MG63 (cell line): ENCODE data around the gene NUP188. TPM values are rescaled to one million over a fixed set of nuclear protein-coding genes. Genes with fewer than 3 reads are reported as not detected.
A peak's percentile ranks its signal among the peaks of the same experiment; 100 is the strongest.

ENCODE experiments used
- DNase-seq: peaks from one replicate; pipeline ENCODE4 v3.0.0-alpha.2; 2020
- H3K27me3 ChIP-seq: fragments of 250-450 bp; sonication (Bioruptor Pico); 2 replicates; pipeline ENCODE4 v1.5.1; 2020; ENCODE audit warnings: mild to moderate bottlenecking, moderate library complexity
- H3K36me3 ChIP-seq: fragments of 250-450 bp; sonication (Bioruptor Pico); 2 replicates; pipeline ENCODE4 v1.5.1; 2020; ENCODE audit warnings: mild to moderate bottlenecking, moderate library complexity
- H3K4me3 ChIP-seq: fragments of 250-450 bp; sonication (Bioruptor Pico); 2 replicates; pipeline ENCODE4 v1.5.1; 2020; ENCODE audit warnings: mild to moderate bottlenecking, moderate library complexity
- H3K9me3 ChIP-seq: fragments of 250-450 bp; sonication (Bioruptor Pico); 2 replicates; pipeline ENCODE4 v1.5.1; 2020; ENCODE audit warnings: mild to moderate bottlenecking, moderate library complexity
- total RNA-seq: library from RNA; depleted of rRNA; stranded (reverse); fragments of >200 nt; shearing (Covaris generic); gene quantifications from 2 replicates; pipeline ENCODE4 v1.2.3, GENCODE V29; 2014; ENCODE audit warnings: low replicate concordance; rRNA removed

The NUP188 gene
- total RNA-seq = 14.5 and 22.4 TPM in 2 replicates

- Histone ChIP-seq H3K27me3 (no peaks in the 10 kb centered on the region), H3K36me3 (peaks cover 17% of the 10 kb centered on the region), H3K4me3 (peak within 1 kb of the TSS; percentile 92), H3K9me3 (no peaks in the 10 kb centered on the region)
- DNase-seq = peak; percentile 93
Observed at GRCh38 chr9:128947527-128948301, at the start of gene NUP188, which contains the start of gene DOLK. TSS of gene NUP188 (plus strand) at chr9:128947699. CDS start at chr9:128947720, 21 bp downstream. TSS of gene DOLK (minus strand) at chr9:128947603. CDS start at chr9:128947303, 300 bp downstream.

- peaks cover 18% of the 10 kb centered on the region for H3K36me3 ChIP-seq
- no peak for DNase-seq
Observed at GRCh38 chr9:128898382-128898781, 49.1 kb upstream of the NUP188 start.

GRCh38 chr9:128898845-128899565 is 48.5 kb upstream of the NUP188 start:
- no peak for DNase-seq
- Histone ChIP-seq H3K36me3 (peaks cover 13% of the 10 kb centered on the region), H3K9me3 (no peaks in the 10 kb centered on the region)

More at GRCh38 chr9:128898382-128898781, 49.1 kb upstream of the NUP188 start:
- no peak overlapping the region for H3K4me3 ChIP-seq
- no peaks in the 10 kb centered on the region for H3K9me3 ChIP-seq
- H3K27me3 ChIP-seq = no peaks in the 10 kb centered on the region

GRCh38 chr9:128899566-128900322 is 47.8 kb upstream of the NUP188 start:
- Histone ChIP-seq H3K4me3 (no peak overlapping the region), H3K9me3 (no peaks in the 10 kb centered on the region), H3K27me3 (no peaks in the 10 kb centered on the region), H3K36me3 (peaks cover 12% of the 10 kb centered on the region)
- DNase-seq = no peak

More at GRCh38 chr9:128898845-128899565, 48.5 kb upstream of the NUP188 start:
- Histone ChIP-seq H3K4me3 (no peak overlapping the region), H3K27me3 (no peaks in the 10 kb centered on the region)

- Histone ChIP-seq H3K27me3 (no peaks in the 10 kb centered on the region), H3K4me3 (no peak overlapping the region), H3K9me3 (no peaks in the 10 kb centered on the region), H3K36me3 (peaks cover 11% of the 10 kb centered on the region)
- no peak for DNase-seq
Observed at GRCh38 chr9:128901379-128901778, 46.1 kb upstream of the NUP188 start.

- Histone ChIP-seq H3K27me3 (no peaks in the 10 kb centered on the region), H3K9me3 (no peaks in the 10 kb centered on the region), H3K36me3 (peaks cover 6% of the 10 kb centered on the region), H3K4me3 (no peak overlapping the region)
- DNase-seq = no peak
Observed at GRCh38 chr9:128901822-128902221, 45.7 kb upstream of the NUP188 start.

- Histone ChIP-seq H3K4me3 (no peak overlapping the region), H3K27me3 (no peaks in the 10 kb centered on the region), H3K9me3 (no peaks in the 10 kb centered on the region), H3K36me3 (peaks cover 6% of the 10 kb centered on the region)
- no peak for DNase-seq
Observed at GRCh38 chr9:128902351-128903078, 45.0 kb upstream of the NUP188 start.

GRCh38 chr9:128903079-128903461 is 44.4 kb upstream of the NUP188 start:
- H3K9me3 ChIP-seq = no peaks in the 10 kb centered on the region
- H3K4me3 ChIP-seq = no peak overlapping the region
- peaks cover 10% of the 10 kb centered on the region for H3K36me3 ChIP-seq
- H3K27me3 ChIP-seq = no peaks in the 10 kb centered on the region
- no peak for DNase-seq

- H3K4me3 ChIP-seq = no peak overlapping the region
- H3K36me3 ChIP-seq = peaks cover 14% of the 10 kb centered on the region
- H3K27me3 ChIP-seq = no peaks in the 10 kb centered on the region
- H3K9me3 ChIP-seq = no peaks in the 10 kb centered on the region
- DNase-seq = no peak
Observed at GRCh38 chr9:128903871-128904620, 43.5 kb upstream of the NUP188 start.

GRCh38 chr9:128905964-128906363 is 41.5 kb upstream of the NUP188 start:
- Histone ChIP-seq H3K4me3 (no peak overlapping the region), H3K9me3 (no peaks in the 10 kb centered on the region), H3K36me3 (peaks cover 22% of the 10 kb centered on the region), H3K27me3 (no peaks in the 10 kb centered on the region)
- DNase-seq = no peak

GRCh38 chr9:128906741-128907140 is 40.8 kb upstream of the NUP188 start:
- H3K4me3 ChIP-seq = no peak overlapping the region
- H3K27me3 ChIP-seq = no peaks in the 10 kb centered on the region
- H3K9me3 ChIP-seq = no peaks in the 10 kb centered on the region
- peaks cover 24% of the 10 kb centered on the region for H3K36me3 ChIP-seq
- DNase-seq = no peak

- no peaks in the 10 kb centered on the region for H3K9me3 ChIP-seq
- peaks cover 32% of the 10 kb centered on the region for H3K36me3 ChIP-seq
- H3K27me3 ChIP-seq = no peaks in the 10 kb centered on the region
- H3K4me3 ChIP-seq = no peak overlapping the region
- DNase-seq = no peak
Observed at GRCh38 chr9:128908372-128908771, 39.1 kb upstream of the NUP188 start.

GRCh38 chr9:128909859-128910258 is 37.6 kb upstream of the NUP188 start:
- DNase-seq = no peak
- Histone ChIP-seq H3K9me3 (no peaks in the 10 kb centered on the region), H3K36me3 (peaks cover 32% of the 10 kb centered on the region), H3K4me3 (no peak overlapping the region), H3K27me3 (no peaks in the 10 kb centered on the region)

GRCh38 chr9:128910906-128911305 is 36.6 kb upstream of the NUP188 start:
- peaks cover 32% of the 10 kb centered on the region for H3K36me3 ChIP-seq
- no peak overlapping the region for H3K4me3 ChIP-seq
- no peak for DNase-seq
- no peaks in the 10 kb centered on the region for H3K9me3 ChIP-seq
- no peaks in the 10 kb centered on the region for H3K27me3 ChIP-seq

GRCh38 chr9:128911529-128912035 is 35.9 kb upstream of the NUP188 start:
- Histone ChIP-seq H3K4me3 (no peak overlapping the region), H3K9me3 (no peaks in the 10 kb centered on the region), H3K36me3 (peaks cover 36% of the 10 kb centered on the region), H3K27me3 (no peaks in the 10 kb centered on the region)
- DNase-seq = peak; percentile 76
